RWPE1 (cell line): ENCODE results near the gene FSD1.
A peak's percentile ranks its signal among the peaks of the same experiment; 100 is the strongest.

Experiments used
- CTCF ChIA-PET: fragments of 350-600 bp; sonication (Branson Sonifier 250); formaldehyde crosslinking; extraction: SDS; loops from one replicate; lab custom pipeline; 2021; lab: Yijun Ruan, JAX
- POLR2A ChIA-PET: fragments of 400-600 bp; formaldehyde crosslinking; extraction: SDS; loops from one replicate; lab custom pipeline; 2020; ENCODE audit warnings: antibody characterized with exemption; ENCODE audit not compliant: low non-redundant PET; lab: Yijun Ruan, JAX
- DNase-seq: peaks from one replicate; pipeline ENCODE4 v3.0.0; 2012; ENCODE audit warnings: low spot score
- H3K27ac ChIP-seq: fragments of 450-650 bp; 2 replicates; pipeline ENCODE4 v1.5.1; 2017
- CTCF ChIP-seq: fragments of 450-650 bp; conservative IDR thresholded peaks from 2 replicates; pipeline ENCODE4 v1.5.1; 2017; ENCODE audit warnings: low read depth, mild to moderate bottlenecking

The FSD1 gene

GRCh38 chr19:4304538-4305256 is at the start of gene FSD1:
FSD1 (plus strand) TSS chr19:4304598; CDS start chr19:4304747, 149 bp downstream.
- peak; percentile 92 for DNase-seq
- TF ChIP-seq CTCF = no peak
- H3K27ac ChIP-seq = no peak within 1 kb of the TSS
- POLR2A ChIA-PET = no interaction called here
- CTCF ChIA-PET = interaction anchor here (1.3 kb wide), 1 partner anchor 38 kb away, joined by 6 read pairs; no protein-coding TSS in a partner anchor

GRCh38 chr19:4256563-4256962 is 47.8 kb upstream of the FSD1 start:
- POLR2A ChIA-PET = no interaction called here

GRCh38 chr19:4257025-4257424 is 47.4 kb upstream of the FSD1 start:
- CTCF ChIA-PET = interaction anchor here (0.7 kb wide), 2 partner anchors 76 to 118 kb away, joined by 3 to 4 read pairs; no protein-coding TSS in a partner anchor
- POLR2A ChIA-PET = no interaction called here
- no peak for TF ChIP-seq CTCF
- no peak overlapping the region for H3K27ac ChIP-seq
- DNase-seq = no peak

More at GRCh38 chr19:4256563-4256962, 47.8 kb upstream of the FSD1 start:
- DNase-seq = no peak
- CTCF ChIA-PET = interaction anchor here (0.7 kb wide), 1 partner anchor 117 kb away, joined by 3 read pairs; no protein-coding TSS in a partner anchor
- TF ChIP-seq CTCF = no peak
- no peak overlapping the region for H3K27ac ChIP-seq

GRCh38 chr19:4258181-4258580 is 46.2 kb upstream of the FSD1 start:
- no peak for DNase-seq
- ChIA-PET POLR2A (no interaction called here), CTCF (interaction anchor here (0.8 kb wide), 1 partner anchor 9 kb away, joined by 5 read pairs; no protein-coding TSS in a partner anchor)
- no peak for TF ChIP-seq CTCF
- no peak overlapping the region for H3K27ac ChIP-seq

GRCh38 chr19:4260613-4261191 is 43.7 kb upstream of the FSD1 start:
- ChIA-PET CTCF (interaction anchor here (1.0 kb wide), 1 partner anchor 264 kb away, joined by 4 read pairs; no protein-coding TSS in a partner anchor), POLR2A (no interaction called here)
- TF ChIP-seq CTCF = no peak
- no peak overlapping the region for H3K27ac ChIP-seq
- no peak for DNase-seq

GRCh38 chr19:4264812-4265211 is 39.6 kb upstream of the FSD1 start:
- H3K27ac ChIP-seq = peak overlapping the region; percentile 47
- ChIA-PET CTCF (interaction anchor here (0.6 kb wide), 1 partner anchor 14 kb away, joined by 3 read pairs; no protein-coding TSS in a partner anchor), POLR2A (no interaction called here)
- no peak for DNase-seq
- TF ChIP-seq CTCF = no peak
